Gastroesophageal sphincter (tissue), 3 donors: ENCODE data around the gene HPN.

Experiments
- CTCF ChIP-seq, 4 experiments: fragments of 200-600 bp in 2 of 4; fragments of 450-650 bp in 2 of 4; sonication (generic) in 1 of 4; IDR thresholded peaks; one replicate each; pipeline ENCODE4 v1.5.1; 2017 to 2019; ENCODE audit warnings: antibody characterized with exemption in 4 of 4, mild to moderate bottlenecking in 2 of 4, moderate library complexity in 2 of 4
- EP300 ChIP-seq: sonication (generic); formaldehyde crosslinking; IDR thresholded peaks from one replicate; pipeline ENCODE4 v1.6.1; 2017; ENCODE audit warnings: antibody characterized with exemption, mild to moderate bottlenecking
- POLR2A ChIP-seq, 2 donors: fragments of 450-650 bp; IDR thresholded peaks; one replicate each; pipeline ENCODE4 v1.6.1; 2017; ENCODE audit warnings: antibody characterized with exemption in 2 of 2, mild to moderate bottlenecking in 2 of 2, moderate library complexity in 1 of 2
- POLR2AphosphoS5 ChIP-seq: sonication (generic); formaldehyde crosslinking; IDR thresholded peaks from one replicate; pipeline ENCODE4 v1.6.1; 2017; ENCODE audit warnings: antibody characterized with exemption

DNA sequence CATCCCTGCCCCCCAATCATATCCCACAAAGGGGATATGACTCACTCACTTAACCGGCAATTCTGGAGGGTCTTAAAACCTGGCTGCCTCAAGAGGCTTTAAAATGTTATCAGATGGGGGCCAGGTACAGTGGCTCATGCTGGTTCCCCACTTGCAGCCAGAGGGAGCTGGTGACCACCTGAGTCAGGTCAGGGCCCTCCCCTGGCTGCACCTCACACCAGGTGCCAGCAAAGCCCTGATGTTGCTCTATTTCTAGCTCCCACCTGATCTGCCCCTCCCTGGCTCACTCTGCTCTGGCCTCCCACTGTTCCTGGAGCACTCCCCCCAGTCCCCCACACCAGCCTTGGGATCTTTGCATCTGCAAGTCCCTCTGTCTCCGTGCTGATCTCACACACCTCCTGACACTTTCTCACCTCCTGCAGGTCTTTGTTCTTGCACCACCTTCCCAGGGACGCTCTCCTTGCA is 14.2 kb downstream of the HPN start:
- TF ChIP-seq CTCF (IDR thresholded peaks at IDR 0.05): no peak
- no peak for TF ChIP-seq EP300
- no peak for TF ChIP-seq POLR2A (IDR thresholded peaks at IDR 0.05)
- TF ChIP-seq POLR2AphosphoS5: no peak
